SU-DHL-6 (cell line): ENCODE measurements around the gene MMP14.
"Not testable (repeated sequence)": the region's sequence is repeated elsewhere in the genome, so short reads cannot be mapped to it uniquely, and the experiment has no call there.

ENCODE experiments used
- H2AFZ ChIP-seq: fragments of 200-600 bp; sonication (generic); 2 replicates; pipeline ENCODE4 v1.6.1; 2014; ENCODE audit warnings: low read depth, mild to moderate bottlenecking, moderate library complexity, mixed read lengths, antibody characterized with exemption, low read length; ENCODE audit not compliant: severe bottlenecking
- H3F3A ChIP-seq: fragments of 200-600 bp; shearing (Covaris generic); 2 replicates; pipeline ENCODE4 v1.6.0; 2016; ENCODE audit warnings: antibody characterized with exemption, mild to moderate bottlenecking; ENCODE audit not compliant: insufficient read depth
- H3K27ac ChIP-seq: fragments of 200-600 bp; sonication (generic); 2 replicates; pipeline ENCODE4 v1.5.1; 2016; ENCODE audit warnings: low read depth, mild to moderate bottlenecking, low read length, moderate library complexity, mixed read lengths
- H3K27me3 ChIP-seq: fragments of 200-600 bp; sonication (generic), shearing (Covaris generic); 2 replicates; pipeline ENCODE4 v1.6.0; 2014; ENCODE audit warnings: mild to moderate bottlenecking, low read length
- H3K36me3 ChIP-seq: fragments of 200-600 bp; sonication (generic); 2 replicates; pipeline ENCODE4 v1.6.1; 2014; ENCODE audit warnings: mild to moderate bottlenecking, low read length, mixed read lengths
- H3K4me2 ChIP-seq: fragments of 300-600, 200-600 bp; shearing (Covaris generic), sonication (generic); 2 replicates; pipeline ENCODE4 v1.6.0; 2014; ENCODE audit warnings: low read length, low read depth, mild to moderate bottlenecking; ENCODE audit not compliant: poor library complexity, severe bottlenecking
- H3K4me3 ChIP-seq: fragments of 200-600 bp; sonication (generic); 2 replicates; pipeline ENCODE4 v1.5.1; 2014; ENCODE audit warnings: antibody characterized with exemption, low read length, mild to moderate bottlenecking, mixed read lengths; ENCODE audit not compliant: insufficient read depth, poor library complexity, severe bottlenecking
- H3K79me2 ChIP-seq: fragments of 200-600 bp; sonication (generic); 2 replicates; pipeline ENCODE4 v1.6.1; 2014; ENCODE audit warnings: mild to moderate bottlenecking, low read length, moderate library complexity; ENCODE audit not compliant: insufficient read depth
- H3K9ac ChIP-seq: fragments of 200-600 bp; sonication (generic); 2 replicates; pipeline ENCODE4 v1.7.0; 2014; ENCODE audit warnings: mild to moderate bottlenecking, low read length
- H3K9me2 ChIP-seq: fragments of 200-600 bp; sonication (generic); replicated peaks from 2 replicates; pipeline ENCODE4 v1.6.1; 2014; ENCODE audit warnings: low read length; ENCODE audit not compliant: insufficient read depth
- H3K9me3 ChIP-seq: fragments of 200-600 bp; sonication (generic); 2 replicates; pipeline ENCODE4 v1.6.1; 2014; ENCODE audit warnings: low read length, mixed read lengths; ENCODE audit not compliant: insufficient read depth
- H4K20me1 ChIP-seq: fragments of 200-600 bp; sonication (generic); 2 replicates; pipeline ENCODE4 v1.6.1; 2014; ENCODE audit warnings: low read depth, mild to moderate bottlenecking, antibody characterized with exemption, low read length, moderate library complexity, mixed read lengths
- EZH2phosphoT487 ChIP-seq: fragments of 200-600 bp; sonication (generic), shearing (Covaris generic); conservative IDR thresholded peaks from 2 replicates; pipeline ENCODE4 v1.6.1; 2018; ENCODE audit warnings: mild to moderate bottlenecking, antibody characterized with exemption, low read length, moderate library complexity, mixed read lengths
- TF ChIP-seq, protein P1 (sequence below): fragments of 200-600 bp; sonication (generic); IDR thresholded peaks from one replicate; pipeline ENCODE4 v1.5.1; 2017; ENCODE audit warnings: antibody characterized with exemption, mild to moderate bottlenecking, low read length, moderate library complexity; ENCODE audit not compliant: insufficient read depth, poor library complexity, severe bottlenecking

MMP14 gene

DNA sequence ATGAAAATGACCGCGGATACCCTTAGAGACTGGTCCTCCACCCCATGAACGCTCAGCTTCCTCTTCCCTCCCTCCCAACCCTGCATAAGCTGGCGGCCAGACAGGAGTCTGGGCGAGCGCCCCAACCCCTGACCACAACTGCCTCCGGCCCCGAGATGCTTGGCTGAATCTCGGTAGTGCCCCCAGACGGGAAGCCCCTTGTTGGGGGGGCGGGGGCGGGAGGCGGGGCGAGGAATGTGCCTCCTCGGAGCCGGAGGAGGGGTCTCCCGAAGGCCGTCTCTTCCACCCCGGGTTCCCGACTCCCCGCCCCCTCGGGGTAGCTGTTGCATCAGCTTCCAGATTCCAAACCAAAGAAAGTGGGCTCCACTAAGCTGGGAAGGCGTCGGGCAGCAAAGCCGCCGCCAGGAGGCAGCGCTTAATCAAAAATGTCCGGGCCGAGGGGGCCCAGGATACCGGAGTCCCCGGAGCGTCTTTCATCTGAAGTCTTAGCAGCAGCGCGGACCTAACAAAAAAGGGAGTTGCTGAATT lies 13.8 kb upstream of the MMP14 start:
- H3K9me2 ChIP-seq = no peaks in the 10 kb centered on the region
- no peaks in the 10 kb centered on the region for H4K20me1 ChIP-seq
- peaks cover 8% of the 10 kb centered on the region; the same call in 1 of the 2 replicates for H3F3A ChIP-seq
- H3K9me3 ChIP-seq = no peaks in the 10 kb centered on the region
- no peak overlapping the region for H3K27ac ChIP-seq
- H2AFZ ChIP-seq = peak overlapping the region; percentile 64
- H3K79me2 ChIP-seq = no peaks in the 10 kb centered on the region
- peak overlapping the region; percentile 38 for H3K9ac ChIP-seq
- TF ChIP-seq, protein P1, sequence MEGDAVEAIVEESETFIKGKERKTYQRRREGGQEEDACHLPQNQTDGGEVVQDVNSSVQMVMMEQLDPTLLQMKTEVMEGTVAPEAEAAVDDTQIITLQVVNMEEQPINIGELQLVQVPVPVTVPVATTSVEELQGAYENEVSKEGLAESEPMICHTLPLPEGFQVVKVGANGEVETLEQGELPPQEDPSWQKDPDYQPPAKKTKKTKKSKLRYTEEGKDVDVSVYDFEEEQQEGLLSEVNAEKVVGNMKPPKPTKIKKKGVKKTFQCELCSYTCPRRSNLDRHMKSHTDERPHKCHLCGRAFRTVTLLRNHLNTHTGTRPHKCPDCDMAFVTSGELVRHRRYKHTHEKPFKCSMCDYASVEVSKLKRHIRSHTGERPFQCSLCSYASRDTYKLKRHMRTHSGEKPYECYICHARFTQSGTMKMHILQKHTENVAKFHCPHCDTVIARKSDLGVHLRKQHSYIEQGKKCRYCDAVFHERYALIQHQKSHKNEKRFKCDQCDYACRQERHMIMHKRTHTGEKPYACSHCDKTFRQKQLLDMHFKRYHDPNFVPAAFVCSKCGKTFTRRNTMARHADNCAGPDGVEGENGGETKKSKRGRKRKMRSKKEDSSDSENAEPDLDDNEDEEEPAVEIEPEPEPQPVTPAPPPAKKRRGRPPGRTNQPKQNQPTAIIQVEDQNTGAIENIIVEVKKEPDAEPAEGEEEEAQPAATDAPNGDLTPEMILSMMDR = peak; percentile 80
- no peak for TF ChIP-seq EZH2phosphoT487
- H3K4me3 ChIP-seq = peak overlapping the region; percentile 41
- no peaks in the 10 kb centered on the region for H3K27me3 ChIP-seq
- no peaks in the 10 kb centered on the region for H3K36me3 ChIP-seq
- peak overlapping the region; percentile 60 for H3K4me2 ChIP-seq

GRCh38 chr14:22824711-22825359 lies 11.6 kb upstream of the MMP14 start:
- no peaks in the 10 kb centered on the region for H3K9me2 ChIP-seq
- no peaks in the 10 kb centered on the region for H3K9me3 ChIP-seq
- H2AFZ ChIP-seq = peak overlapping the region; percentile 78
- peak overlapping the region; percentile 12; the same call in 1 of the 2 replicates for H3K9ac ChIP-seq
- H3K4me3 ChIP-seq = no peak overlapping the region
- no peaks in the 10 kb centered on the region for H3K36me3 ChIP-seq
- H3K27ac ChIP-seq = no peak overlapping the region
- peak overlapping the region; percentile 33 for H3K4me2 ChIP-seq
- no peaks in the 10 kb centered on the region for H3K27me3 ChIP-seq
- H3K79me2 ChIP-seq = peaks cover 1% of the 10 kb centered on the region; the same call in 1 of the 2 replicates
- no peaks in the 10 kb centered on the region for H4K20me1 ChIP-seq
- TF ChIP-seq, protein P1 = no peak
- TF ChIP-seq EZH2phosphoT487 = no peak
- H3F3A ChIP-seq = peaks cover 13% of the 10 kb centered on the region; the same call in 1 of the 2 replicates

DNA sequence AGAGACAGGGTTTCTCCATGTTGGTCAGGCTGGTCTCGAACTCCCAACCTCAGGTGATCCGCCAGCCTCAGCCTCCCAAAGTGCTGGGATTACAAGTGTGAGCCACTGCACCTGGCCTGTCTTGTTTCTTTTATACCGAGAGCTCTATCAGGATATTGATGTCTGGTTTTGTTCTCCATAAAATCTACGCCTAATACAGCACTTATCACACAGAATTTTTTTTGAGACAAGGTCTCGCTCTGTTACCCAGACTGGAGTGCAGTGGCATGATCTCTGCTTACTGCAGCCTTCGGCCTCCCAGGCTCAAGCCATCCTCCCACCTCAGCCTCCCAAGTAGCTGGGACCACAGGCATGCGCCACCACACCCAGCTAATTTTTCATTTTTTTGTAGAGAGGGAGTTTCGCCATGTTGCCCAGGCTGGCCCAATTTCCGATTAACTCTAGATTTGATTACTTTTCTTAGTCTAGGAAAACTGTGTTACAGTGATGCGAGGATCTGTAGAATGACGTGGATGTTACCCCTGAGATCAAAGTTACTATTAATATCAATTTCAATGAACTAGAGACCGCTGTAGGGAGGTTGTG lies 7.2 kb upstream of the MMP14 start:
- Histone ChIP-seq H3K9ac (peak overlapping the region; percentile 96), H3K79me2 (peaks cover 20% of the 10 kb centered on the region), H3K4me3 (peak overlapping the region; percentile 88), H3K27ac (peak overlapping the region; percentile 72), H2AFZ (peak overlapping the region; percentile 78), H3K4me2 (peak overlapping the region; percentile 97)
- not testable (repeated sequence) for H3K9me2 ChIP-seq, H3K36me3 ChIP-seq, H3F3A ChIP-seq, H4K20me1 ChIP-seq, H3K9me3 ChIP-seq, H3K27me3 ChIP-seq
